H9 (cell line): ENCODE results near the gene TRIO. TPM values are rescaled to one million over a fixed set of nuclear protein-coding genes. Genes with fewer than 3 reads are reported as not detected.

Experiments
- DNase-seq: peaks from one replicate; pipeline ENCODE4 v3.0.0-alpha.2; 2017
- H2AFZ ChIP-seq: one replicate; pipeline ENCODE4 v1.6.1; 2013; ENCODE audit warnings: mild to moderate bottlenecking, low read length, control low read depth, moderate library complexity
- H2AK5ac ChIP-seq: 2 replicates; pipeline ENCODE4 v1.6.1; 2013; ENCODE audit warnings: low read length, control low read depth, mixed read lengths; ENCODE audit not compliant: insufficient read length
- H2BK120ac ChIP-seq: one replicate; pipeline ENCODE4 v1.6.1; 2013; ENCODE audit warnings: low read depth, mild to moderate bottlenecking, low read length, control low read depth, inconsistent platforms; ENCODE audit not compliant: poor library complexity, severe bottlenecking
- H2BK12ac ChIP-seq: 2 replicates; pipeline ENCODE4 v1.6.1; 2013; ENCODE audit warnings: low read length, control low read depth, mixed read lengths, low read depth; ENCODE audit not compliant: insufficient read length
- H2BK15ac ChIP-seq: 2 replicates; pipeline ENCODE4 v1.6.1; 2013; ENCODE audit warnings: low read depth, low read length, control low read depth
- H2BK20ac ChIP-seq: one replicate; pipeline ENCODE4 v1.6.1; 2013; ENCODE audit warnings: low read depth, mild to moderate bottlenecking, low read length, control low read depth, inconsistent platforms; ENCODE audit not compliant: poor library complexity, severe bottlenecking
- H2BK5ac ChIP-seq: 2 replicates; pipeline ENCODE4 v1.6.1; 2013; ENCODE audit warnings: low read length, control low read depth, mixed read lengths; ENCODE audit not compliant: insufficient read length
- H3K14ac ChIP-seq: 2 replicates; pipeline ENCODE4 v1.6.1; 2013; ENCODE audit warnings: low read length, control low read depth; ENCODE audit not compliant: insufficient read depth
- H3K18ac ChIP-seq: 2 replicates; pipeline ENCODE4 v1.6.1; 2013; ENCODE audit warnings: low read depth, mild to moderate bottlenecking, mixed read lengths, low read length, control low read depth; ENCODE audit not compliant: insufficient read length
- H3K23ac ChIP-seq: 2 replicates; pipeline ENCODE4 v1.6.1; 2013; ENCODE audit warnings: low read length, control low read depth, mixed read lengths, low read depth; ENCODE audit not compliant: insufficient read length
- H3K23me2 ChIP-seq: 2 replicates; pipeline ENCODE4 v1.6.1; 2013; ENCODE audit warnings: low read depth, mild to moderate bottlenecking, mixed read lengths, low read length, control low read depth; ENCODE audit not compliant: insufficient read length, poor library complexity, severe bottlenecking
- H3K27ac ChIP-seq: 2 replicates; pipeline ENCODE4 v1.5.1; 2013; ENCODE audit warnings: low read length, control low read depth, mixed read lengths, low read depth; ENCODE audit not compliant: insufficient read length
- H3K27me3 ChIP-seq: 2 replicates; pipeline ENCODE4 v1.6.1; 2013; ENCODE audit warnings: low read length, control low read depth, inconsistent platforms; ENCODE audit not compliant: insufficient read depth
- H3K4ac ChIP-seq: 2 replicates; pipeline ENCODE4 v1.6.1; 2013; ENCODE audit warnings: low read depth, mild to moderate bottlenecking, control low read depth, inconsistent platforms, low read length, moderate library complexity
- H3K4me1 ChIP-seq: 2 replicates; pipeline ENCODE4 v1.6.1; 2013; ENCODE audit warnings: low read length, control low read depth, inconsistent platforms; ENCODE audit not compliant: insufficient read depth
- H3K4me2 ChIP-seq: 2 replicates; pipeline ENCODE4 v1.6.1; 2013; ENCODE audit warnings: low read length, control low read depth, mixed read lengths; ENCODE audit not compliant: insufficient read length, insufficient read depth
- H3K56ac ChIP-seq: 2 replicates; pipeline ENCODE4 v1.6.1; 2013; ENCODE audit warnings: low read depth, mild to moderate bottlenecking, mixed read lengths, low read length, control low read depth; ENCODE audit not compliant: insufficient read length
- H3K79me1 ChIP-seq: 2 replicates; pipeline ENCODE4 v1.6.1; 2013; ENCODE audit warnings: low read depth, mild to moderate bottlenecking, moderate library complexity, low read length, control low read depth, inconsistent platforms; ENCODE audit not compliant: insufficient read depth, poor library complexity, severe bottlenecking
- H3K79me2 ChIP-seq: 2 replicates; pipeline ENCODE4 v1.6.1; 2013; ENCODE audit warnings: low read length, control low read depth, inconsistent platforms; ENCODE audit not compliant: insufficient read depth
- H3K9ac ChIP-seq: 2 replicates; pipeline ENCODE4 v1.6.1; 2013; ENCODE audit warnings: low read length, control low read depth, mixed read lengths; ENCODE audit not compliant: insufficient read length; ENCODE audit errors: extremely low read depth
- H3K9me3 ChIP-seq: one replicate; pipeline ENCODE4 v1.6.1; 2013; ENCODE audit warnings: low read depth, low read length, inconsistent platforms; ENCODE audit not compliant: control insufficient read depth
- H3T11ph ChIP-seq: one replicate; pipeline ENCODE4 v1.6.1; 2013; ENCODE audit warnings: mild to moderate bottlenecking, low read length, control low read depth, inconsistent platforms
- H4K20me1 ChIP-seq: one replicate; pipeline ENCODE4 v1.6.1; 2013; ENCODE audit not compliant: control insufficient read depth, insufficient read length, insufficient read depth
- H4K5ac ChIP-seq: 2 replicates; pipeline ENCODE4 v1.6.1; 2013; ENCODE audit warnings: low read depth, mild to moderate bottlenecking, mixed read lengths, low read length, control low read depth; ENCODE audit not compliant: insufficient read length
- H4K8ac ChIP-seq: replicated peaks from 2 replicates; pipeline ENCODE4 v1.6.1; 2013; ENCODE audit warnings: low read length, control low read depth, mixed read lengths, low read depth; ENCODE audit not compliant: insufficient read length
- H4K91ac ChIP-seq: 2 replicates; pipeline ENCODE4 v1.6.1; 2013; ENCODE audit warnings: low read depth, mild to moderate bottlenecking, moderate library complexity, mixed read lengths, low read length, control low read depth; ENCODE audit not compliant: insufficient read length
- H3K27ac Mint-ChIP-seq, 3 experiments: 2 replicates in 2 of 3; 3 replicates in 1 of 3; pipeline ENCODE4 v1.8.0; 2020 to 2021; ENCODE audit warnings: mixed read lengths in 3 of 3, mild to moderate bottlenecking in 1 of 3, moderate library complexity in 1 of 3
- H3K27me3 Mint-ChIP-seq: 2 replicates; pipeline ENCODE4 v1.8.0; 2021; ENCODE audit warnings: low read depth, mild to moderate bottlenecking, moderate library complexity, mixed read lengths
- H3K36me3 Mint-ChIP-seq, 3 experiments: 2 replicates in 2 of 3; 3 replicates in 1 of 3; pipeline ENCODE4 v1.8.0; 2020 to 2021; ENCODE audit warnings: low read depth in 3 of 3, mixed read lengths in 3 of 3; ENCODE audit not compliant: insufficient read depth in 1 of 3
- H3K4me1 Mint-ChIP-seq, 2 experiments: 2 replicates each; pipeline ENCODE4 v1.8.0; 2020; ENCODE audit warnings: mixed read lengths in 2 of 2
- H3K4me3 Mint-ChIP-seq, 2 experiments: 2 replicates in 1 of 2; 3 replicates in 1 of 2; pipeline ENCODE4 v1.8.0; 2020 to 2021; ENCODE audit warnings: mild to moderate bottlenecking in 2 of 2, mixed read lengths in 2 of 2, moderate library complexity in 1 of 2
- H3K9me3 Mint-ChIP-seq, 2 experiments: 2 replicates in 1 of 2; 3 replicates in 1 of 2; pipeline ENCODE4 v1.8.0; 2020; ENCODE audit warnings: mild to moderate bottlenecking in 2 of 2, mixed read lengths in 2 of 2, moderate library complexity in 1 of 2
- CTCF ChIP-seq: fragments of 200-600 bp; sonication (generic); conservative IDR thresholded peaks from 3 replicates; pipeline ENCODE4 v1.8.0; 2021; ENCODE audit warnings: antibody characterized with exemption, mild to moderate bottlenecking
- WGBS: extraction: QIAGEN DNeasy Blood & Tissue Kit; methylation state at CpG from one replicate; pipeline ENCODE4 v1.1.7; 2013; ENCODE audit warnings: missing lambda C conversion rate, low lambda C conversion rate, mixed read lengths; ENCODE audit not compliant: insufficient read length; ENCODE audit errors: extremely low coverage; 5-methylcytosine and 5-hydroxymethylcytosine counted together
- total RNA-seq: library from RNA; stranded (reverse); gene quantifications from 2 replicates; pipeline ENCODE4 v1.2.1, GENCODE V29; 2021

TRIO gene
- total RNA-seq, 1 experiment from 2014 or later = 87.8 TPM

GRCh38 chr5:14188778-14189177 is 45.6 kb downstream of the TRIO start:
- no peak overlapping the region for H2BK5ac ChIP-seq
- H3K79me2 ChIP-seq = peaks cover 30% of the 10 kb centered on the region; the same call in 1 of the 2 replicates
- no peak overlapping the region for H3K4me3 Mint-ChIP-seq
- H3K23ac ChIP-seq = no peak overlapping the region
- no peak overlapping the region for H3K18ac ChIP-seq
- H3K4me1 Mint-ChIP-seq = peaks cover 52 to 53% of the 10 kb centered on the region in 2 experiments
- no peak for TF ChIP-seq CTCF
- H3K27ac Mint-ChIP-seq = 0 out of 7 replicates have a peak overlapping the region, but pooled peaks of 1 of the 3 experiments have one; percentile 22
- no peak overlapping the region for H2AFZ ChIP-seq
- H2AK5ac ChIP-seq = no peak overlapping the region
- H3K56ac ChIP-seq = no peak overlapping the region
- H3K4me2 ChIP-seq = no peak overlapping the region
- no peak overlapping the region for H2BK15ac ChIP-seq
- no peak overlapping the region for H3T11ph ChIP-seq
- WGBS = no CpG with 5 or more reads among the region's 4 CpGs
- no peak overlapping the region for H3K4ac ChIP-seq
- H3K27me3 Mint-ChIP-seq = no peaks in the 10 kb centered on the region
- no peaks in the 10 kb centered on the region for H3K9me3 Mint-ChIP-seq
- no peak overlapping the region for H4K91ac ChIP-seq
- no peak overlapping the region for H4K5ac ChIP-seq
- peaks cover 11% of the 10 kb centered on the region for H3K79me1 ChIP-seq
- no peak overlapping the region for H2BK20ac ChIP-seq
- H3K9me3 ChIP-seq = no peaks in the 10 kb centered on the region
- H2BK12ac ChIP-seq = no peak overlapping the region
- H3K27me3 ChIP-seq = no peaks in the 10 kb centered on the region
- H3K27ac ChIP-seq = no peak overlapping the region
- H3K4me1 ChIP-seq = peaks cover 13% of the 10 kb centered on the region
- no peak for DNase-seq
- H3K36me3 Mint-ChIP-seq = no peaks in the 10 kb centered on the region
- H4K8ac ChIP-seq = no peak overlapping the region
- no peak overlapping the region for H3K9ac ChIP-seq
- no peaks in the 10 kb centered on the region for H4K20me1 ChIP-seq
- H3K14ac ChIP-seq = no peak overlapping the region
- no peak overlapping the region for H2BK120ac ChIP-seq
- H3K23me2 ChIP-seq = no peaks in the 10 kb centered on the region
